HG03342 (cell line): ENCODE measurements around the gene ZNF28.
"Not testable (repeated sequence)": the region's sequence is repeated elsewhere in the genome, so short reads cannot be mapped to it uniquely, and the experiment has no call there.

Source experiments
- ATAC-seq: cut with Tn5 transposase; IDR thresholded peaks from one replicate; pipeline ENCODE4 v1.9.1; 2021; ENCODE audit warnings: mild to moderate bottlenecking, moderate library complexity; ENCODE audit not compliant: unreplicated experiment

Gene ZNF28

DNA sequence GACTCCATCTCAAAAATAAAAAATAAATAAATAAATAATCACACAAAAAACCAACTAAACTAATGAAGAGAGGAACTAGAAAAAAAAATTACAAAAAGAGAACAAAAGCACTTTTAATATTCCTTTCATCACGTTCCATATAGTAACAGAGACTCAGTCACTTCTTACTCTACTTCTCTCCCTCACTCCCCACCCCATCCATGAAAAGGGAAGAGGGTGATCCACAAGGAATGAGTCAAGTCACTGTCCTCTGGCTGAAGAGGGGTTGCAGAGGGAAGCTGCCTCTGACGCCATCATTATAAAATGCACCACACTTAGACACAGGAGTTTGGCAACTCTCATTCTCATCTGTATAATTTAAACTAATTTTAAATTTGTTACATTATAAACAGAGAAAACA is 38.6 kb downstream of the ZNF28 start:
- not testable (repeated sequence) for ATAC-seq

DNA sequence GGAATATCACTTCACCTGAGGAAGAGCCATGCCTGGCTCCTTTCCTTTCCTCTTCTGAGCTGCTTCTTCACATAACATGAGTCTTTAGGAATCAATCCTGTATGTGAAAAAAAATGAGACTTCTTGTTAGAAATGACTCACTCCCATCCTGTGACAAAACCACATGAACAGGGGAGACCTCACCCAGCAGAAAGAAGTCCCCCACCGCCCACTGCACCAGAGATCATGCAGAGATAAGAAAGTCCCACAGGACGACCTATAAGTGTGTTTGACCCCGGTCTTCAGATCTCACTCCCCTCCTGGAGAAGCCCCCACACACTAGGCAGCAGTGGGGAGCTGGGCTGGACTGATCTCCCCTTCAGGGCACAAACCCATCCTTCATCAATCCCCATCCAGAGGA is 42.6 kb downstream of the ZNF28 start:
- no peak for ATAC-seq

DNA sequence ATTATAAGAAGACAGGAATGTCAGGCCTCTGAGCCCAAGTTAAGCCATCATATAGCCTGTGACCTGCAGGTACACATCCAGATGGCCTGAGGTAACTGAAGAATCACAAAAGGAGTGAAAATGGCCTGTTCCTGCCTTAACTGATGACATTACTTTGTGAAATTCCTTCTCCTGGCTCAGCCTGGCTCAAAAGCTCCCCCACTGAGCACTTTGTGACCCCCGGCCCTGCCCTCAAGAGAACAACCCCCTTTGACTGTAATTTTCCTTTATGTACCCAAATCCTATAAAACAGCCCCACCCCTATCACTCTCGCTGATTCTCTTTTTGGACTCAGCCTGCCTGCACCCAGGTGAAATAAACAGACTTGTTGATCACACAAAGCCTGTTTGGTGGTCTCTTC is 65.0 kb downstream of the ZNF28 start:
- not testable (repeated sequence) for ATAC-seq

GRCh38 chr19:52749780-52750179 is 71.7 kb downstream of the ZNF28 start:
- no peak for ATAC-seq

- ATAC-seq = no peak
Measured at GRCh38 chr19:52748336-52748950, 73.0 kb downstream of the ZNF28 start.
